RWPE2 (cell line): Measurements from ENCODE around the gene RNF148.

Experiments used
- ATAC-seq: fragments of 200-7000 bp; cut with Tn5 transposase; 3 replicates; pipeline ENCODE4 v1.9.1; 2021; ENCODE audit warnings: low read depth
- DNase-seq: peaks from one replicate; pipeline ENCODE4 v3.0.0-alpha.2; 2020; ENCODE audit warnings: low spot score
- H3K27ac ChIP-seq: fragments of 450-650 bp; 2 replicates; pipeline ENCODE4 v1.5.1; 2017; ENCODE audit warnings: mild to moderate bottlenecking; ENCODE audit not compliant: poor library complexity, severe bottlenecking
- H3K27me3 ChIP-seq: fragments of 250-450 bp; sonication (Bioruptor Pico); 2 replicates; pipeline ENCODE4 v1.5.1; 2021; ENCODE audit warnings: mild to moderate bottlenecking, moderate library complexity; ENCODE audit not compliant: insufficient read depth, poor library complexity, severe bottlenecking
- H3K36me3 ChIP-seq: fragments of 250-450 bp; sonication (Bioruptor Pico); 2 replicates; pipeline ENCODE4 v1.5.1; 2020; ENCODE audit warnings: low read depth, mild to moderate bottlenecking, moderate library complexity
- H3K4me1 ChIP-seq: fragments of 250-450 bp; sonication (Bioruptor Pico); 2 replicates; pipeline ENCODE4 v1.5.1; 2021; ENCODE audit warnings: mild to moderate bottlenecking, moderate library complexity; ENCODE audit not compliant: insufficient read depth, poor library complexity, severe bottlenecking
- H3K4me3 ChIP-seq: fragments of 250-450 bp; sonication (Bioruptor Pico); 2 replicates; pipeline ENCODE4 v1.5.1; 2021; ENCODE audit warnings: mild to moderate bottlenecking, moderate library complexity; ENCODE audit not compliant: severe bottlenecking
- H3K9me3 ChIP-seq: fragments of 250-450 bp; sonication (Bioruptor Pico); 2 replicates; pipeline ENCODE4 v1.5.1; 2021; ENCODE audit warnings: mild to moderate bottlenecking, moderate library complexity; ENCODE audit not compliant: severe bottlenecking
- TF ChIP-seq, protein P1 (sequence below): fragments of 450-650 bp; IDR thresholded peaks from one replicate; pipeline ENCODE4 v1.5.1; 2017; ENCODE audit warnings: mild to moderate bottlenecking, moderate library complexity; ENCODE audit not compliant: poor library complexity, severe bottlenecking

The RNF148 gene

DNA sequence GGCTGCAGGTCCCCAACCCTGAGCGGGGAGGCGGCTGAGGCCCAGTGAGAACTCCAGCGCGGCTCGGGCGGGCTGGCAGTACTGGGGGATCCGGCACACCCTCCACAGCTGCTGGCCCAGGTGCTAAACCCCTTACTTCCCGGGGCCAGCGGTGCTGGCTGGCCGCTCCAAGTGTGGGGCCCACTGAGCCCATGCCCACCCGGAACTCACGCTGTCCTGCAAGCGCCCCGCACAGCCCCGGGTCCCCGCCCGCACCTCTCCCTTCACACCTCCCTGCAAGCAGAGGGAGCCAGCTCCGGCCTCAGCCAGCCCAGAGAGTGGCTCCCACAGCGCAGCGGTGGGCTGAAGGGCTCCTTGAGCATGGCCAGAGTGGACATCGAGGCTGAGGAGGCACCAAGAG lies 28.8 kb downstream of the RNF148 start:
- DNase-seq (no peak), ATAC-seq (no peak)
- Histone ChIP-seq H3K4me3 (no peak overlapping the region), H3K9me3 (no peaks in the 10 kb centered on the region), H3K36me3 (no peaks in the 10 kb centered on the region), H3K27me3 (no peaks in the 10 kb centered on the region), H3K27ac (no peak overlapping the region), H3K4me1 (no peaks in the 10 kb centered on the region)
- TF ChIP-seq, protein P1, sequence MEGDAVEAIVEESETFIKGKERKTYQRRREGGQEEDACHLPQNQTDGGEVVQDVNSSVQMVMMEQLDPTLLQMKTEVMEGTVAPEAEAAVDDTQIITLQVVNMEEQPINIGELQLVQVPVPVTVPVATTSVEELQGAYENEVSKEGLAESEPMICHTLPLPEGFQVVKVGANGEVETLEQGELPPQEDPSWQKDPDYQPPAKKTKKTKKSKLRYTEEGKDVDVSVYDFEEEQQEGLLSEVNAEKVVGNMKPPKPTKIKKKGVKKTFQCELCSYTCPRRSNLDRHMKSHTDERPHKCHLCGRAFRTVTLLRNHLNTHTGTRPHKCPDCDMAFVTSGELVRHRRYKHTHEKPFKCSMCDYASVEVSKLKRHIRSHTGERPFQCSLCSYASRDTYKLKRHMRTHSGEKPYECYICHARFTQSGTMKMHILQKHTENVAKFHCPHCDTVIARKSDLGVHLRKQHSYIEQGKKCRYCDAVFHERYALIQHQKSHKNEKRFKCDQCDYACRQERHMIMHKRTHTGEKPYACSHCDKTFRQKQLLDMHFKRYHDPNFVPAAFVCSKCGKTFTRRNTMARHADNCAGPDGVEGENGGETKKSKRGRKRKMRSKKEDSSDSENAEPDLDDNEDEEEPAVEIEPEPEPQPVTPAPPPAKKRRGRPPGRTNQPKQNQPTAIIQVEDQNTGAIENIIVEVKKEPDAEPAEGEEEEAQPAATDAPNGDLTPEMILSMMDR: no peak

DNA sequence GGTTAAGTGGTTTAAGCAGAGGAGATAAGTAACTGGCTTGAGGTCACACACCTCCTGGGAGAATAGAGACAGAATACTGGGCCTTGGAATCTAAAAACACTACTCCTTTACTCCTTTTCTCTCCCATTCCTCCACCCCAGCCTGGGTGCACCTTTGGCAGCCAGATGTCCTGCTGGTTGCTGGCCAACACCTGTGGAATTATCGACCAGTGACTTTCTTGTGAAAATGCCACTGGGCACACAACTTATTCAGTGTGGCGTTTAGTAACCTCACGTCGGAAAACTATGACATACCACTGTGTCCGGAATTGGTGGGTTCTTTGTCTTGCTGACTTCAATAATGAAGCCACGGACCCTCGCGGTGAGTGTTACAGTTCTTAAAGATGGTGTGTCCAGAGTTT lies 30.2 kb downstream of the RNF148 start:
- Histone ChIP-seq H3K27ac (no peak overlapping the region), H3K27me3 (no peaks in the 10 kb centered on the region), H3K4me3 (no peak overlapping the region), H3K9me3 (no peaks in the 10 kb centered on the region), H3K4me1 (no peaks in the 10 kb centered on the region), H3K36me3 (no peaks in the 10 kb centered on the region)
- DNase-seq: no peak
- TF ChIP-seq, protein P1: no peak
- ATAC-seq: no peak

DNA sequence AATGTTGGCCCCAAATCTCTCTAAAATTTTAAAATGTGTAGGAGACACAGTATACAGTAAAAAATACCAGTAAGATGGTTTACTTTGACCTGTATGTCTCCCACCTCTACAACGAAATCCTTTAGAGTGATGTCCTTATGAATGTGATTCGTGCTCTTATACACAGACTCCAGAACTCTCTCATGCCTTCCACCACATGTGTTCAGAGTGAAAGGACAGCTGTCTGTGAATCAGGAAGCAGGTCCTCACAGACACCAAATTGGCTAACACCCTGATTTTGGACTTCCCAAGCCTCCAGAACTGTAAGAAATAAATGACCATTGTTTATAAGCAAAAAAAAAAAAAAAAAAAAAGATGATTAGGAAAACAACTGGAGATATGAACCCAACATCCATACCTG lies 39.0 kb downstream of the RNF148 start:
- H3K27me3 ChIP-seq: no peaks in the 10 kb centered on the region
- ATAC-seq (no peak), DNase-seq (no peak)
- TF ChIP-seq, protein P1: no peak
- no peaks in the 10 kb centered on the region for H3K4me1 ChIP-seq
- H3K4me3 ChIP-seq: no peak overlapping the region
- H3K36me3 ChIP-seq: no peaks in the 10 kb centered on the region
- no peaks in the 10 kb centered on the region for H3K9me3 ChIP-seq
- H3K27ac ChIP-seq: no peak overlapping the region

DNA sequence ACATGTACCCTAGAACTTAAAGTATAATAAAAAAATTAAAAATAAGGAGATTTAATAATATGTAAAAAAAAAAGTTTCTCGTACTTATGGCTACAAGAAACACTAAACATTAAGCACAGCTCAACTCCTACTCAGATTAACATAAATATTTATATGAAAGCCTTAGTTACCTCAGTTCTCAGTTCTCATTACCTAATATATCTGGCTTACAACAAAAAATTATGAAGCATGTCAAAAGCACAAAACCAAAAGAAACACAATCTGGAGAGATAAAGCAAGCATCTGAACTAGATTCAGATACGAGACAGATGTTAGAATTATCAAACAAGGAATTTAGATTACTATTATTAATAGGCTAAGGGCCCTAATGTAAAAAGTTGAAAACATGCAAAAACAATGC lies 43.9 kb downstream of the RNF148 start:
- Histone ChIP-seq H3K4me3 (no peak overlapping the region), H3K27me3 (no peaks in the 10 kb centered on the region), H3K4me1 (no peaks in the 10 kb centered on the region), H3K36me3 (no peaks in the 10 kb centered on the region), H3K9me3 (no peaks in the 10 kb centered on the region), H3K27ac (no peak overlapping the region)
- no peak for ATAC-seq
- TF ChIP-seq, protein P1: no peak
- no peak for DNase-seq

DNA sequence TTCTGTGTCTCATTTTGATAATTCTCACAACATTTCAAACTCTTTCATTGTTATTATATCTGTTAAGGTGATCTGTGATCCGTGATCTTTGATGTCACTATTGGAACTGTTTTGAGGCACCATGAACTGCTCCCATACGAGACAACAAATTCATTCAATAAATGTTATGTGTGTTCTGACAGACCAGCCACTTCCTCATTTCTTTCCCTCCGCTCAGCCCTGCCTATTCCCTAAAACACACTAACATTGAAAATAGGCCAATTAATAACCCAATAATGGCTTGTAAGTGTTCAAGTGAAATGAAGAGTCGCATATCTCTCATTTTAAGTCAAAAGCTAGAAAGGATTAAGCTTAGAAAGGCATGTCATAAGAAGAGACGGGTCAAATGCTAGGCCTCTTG lies 49.0 kb downstream of the RNF148 start:
- TF ChIP-seq, protein P1: no peak

More for the DNA sequence above, 49.0 kb downstream of the RNF148 start:
- Histone ChIP-seq H3K4me3 (no peak overlapping the region), H3K27ac (no peak overlapping the region), H3K4me1 (no peaks in the 10 kb centered on the region), H3K27me3 (no peaks in the 10 kb centered on the region), H3K9me3 (no peaks in the 10 kb centered on the region), H3K36me3 (no peaks in the 10 kb centered on the region)
- ATAC-seq (no peak), DNase-seq (no peak)
